NCI-H2171 treated with DMSO at 0.1 percent for 48 hours (cell line): Measurements from ENCODE around the gene ZNF724.
"Not testable (repeated sequence)": the region's sequence is repeated elsewhere in the genome, so short reads cannot be mapped to it uniquely, and the experiment has no call there.

Experiments used
- DNase-seq: peaks from one replicate; lab custom pipeline; 2025; lab: John Stamatoyannopoulos, UW

Gene ZNF724

DNA sequence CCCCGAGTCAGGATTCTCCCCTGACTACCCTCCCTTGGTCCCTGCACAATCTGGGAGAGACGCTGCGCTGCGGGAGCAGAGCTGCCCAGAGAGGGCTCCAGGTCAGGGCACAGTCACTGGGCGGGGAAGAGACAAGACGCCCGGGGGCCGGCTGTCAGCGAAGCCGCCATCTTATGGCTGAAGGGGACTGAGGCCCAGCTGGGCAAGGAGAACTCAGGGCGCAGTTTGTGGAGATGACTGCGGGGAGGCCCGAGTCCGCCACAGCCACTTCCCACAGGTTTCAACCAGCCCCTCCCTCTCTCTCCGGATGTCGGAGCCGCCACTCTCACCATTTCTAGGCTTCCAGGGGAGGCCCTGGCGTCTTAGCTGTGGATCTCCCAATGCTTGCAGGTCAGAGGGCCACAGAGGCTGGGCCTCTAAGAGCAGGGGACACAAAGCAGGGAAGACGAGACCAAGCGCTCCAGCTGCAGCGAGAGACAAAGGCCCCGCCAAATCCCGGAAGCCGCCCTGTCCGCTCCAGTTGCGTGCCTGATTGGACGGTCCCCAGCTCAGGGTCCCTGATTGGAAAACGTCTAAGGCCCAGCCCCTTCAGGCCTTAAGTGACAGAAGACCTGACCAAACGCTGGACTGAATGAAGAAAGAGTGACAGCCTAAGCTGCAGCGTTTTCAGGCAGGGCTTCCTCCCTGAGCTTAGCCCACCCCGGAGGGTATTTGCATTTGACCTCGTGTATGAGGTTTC is at the start of gene ZNF724:
Gene ZNF724, minus strand, starts transcription at position 484 of the 739 bp plus-strand sequence. Its CDS starts 152 bp downstream, at position 332.
- DNase-seq: peak; percentile 97

GRCh38 chr19:23294141-23294540 is 43.9 kb upstream of the ZNF724 start:
- no peak for DNase-seq

DNA sequence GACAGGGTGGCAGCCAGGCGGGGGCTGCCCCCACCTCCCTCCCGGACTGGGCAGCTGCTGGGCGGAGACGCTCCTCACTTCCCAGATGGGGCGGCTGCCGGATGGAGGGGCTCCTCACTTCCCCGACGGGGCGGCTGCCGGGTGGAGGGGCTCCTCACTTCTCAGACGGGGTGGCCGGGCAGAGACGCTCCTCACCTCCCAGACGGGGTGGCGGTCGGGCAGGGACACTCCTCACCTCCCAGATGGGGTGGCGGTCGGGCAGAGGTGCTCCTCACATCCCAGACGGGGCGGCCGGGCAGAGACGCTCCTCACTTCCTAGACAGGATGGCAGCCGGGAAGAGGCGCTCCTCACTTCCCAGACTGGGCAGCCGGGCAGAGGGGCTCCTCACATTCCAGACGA is 39.8 kb upstream of the ZNF724 start:
- not testable (repeated sequence) for DNase-seq

DNA sequence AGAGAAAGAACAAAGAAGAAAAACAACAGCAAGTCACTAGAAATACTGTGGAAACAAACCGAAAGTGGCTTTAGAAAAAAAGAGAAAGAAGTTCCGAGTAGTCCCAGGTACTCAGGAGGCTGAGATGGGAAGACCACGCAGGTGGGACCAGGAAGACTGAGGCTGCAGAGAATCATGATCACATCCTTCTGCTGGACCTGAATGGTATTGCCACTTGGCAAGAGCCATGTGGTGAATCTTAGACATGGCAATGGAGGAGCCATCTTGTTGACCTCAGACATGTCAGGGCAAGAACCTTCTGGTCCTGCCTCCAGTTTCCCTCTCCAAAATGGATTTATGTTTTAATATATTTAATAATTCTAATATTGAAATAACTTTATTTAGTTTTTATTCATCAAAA is 37.4 kb upstream of the ZNF724 start:
- no peak for DNase-seq

- DNase-seq: peak; percentile 16
Observed at GRCh38 chr19:23286477-23286876, 36.3 kb upstream of the ZNF724 start.

GRCh38 chr19:23285948-23286347 is 35.8 kb upstream of the ZNF724 start:
- no peak for DNase-seq

DNA sequence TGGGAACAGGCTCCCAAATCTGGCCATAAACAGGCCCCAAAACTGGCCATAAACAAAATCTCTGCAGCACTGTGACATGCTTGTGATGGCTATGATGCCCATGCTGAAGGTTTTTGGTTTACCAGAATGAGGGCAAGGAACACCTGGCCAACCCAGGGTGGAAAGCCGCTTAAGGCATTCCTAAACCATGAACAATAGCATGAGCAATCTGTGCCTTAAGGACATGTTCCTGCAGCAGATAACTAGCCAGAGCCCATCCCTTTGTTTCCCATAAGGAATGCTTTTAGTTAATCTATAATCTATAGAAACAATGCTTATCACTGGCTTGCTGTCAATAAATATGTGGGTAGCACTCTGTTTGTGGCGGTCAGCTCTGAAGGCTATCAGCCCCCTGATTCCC is 35.1 kb upstream of the ZNF724 start:
- not testable (repeated sequence) for DNase-seq

DNA sequence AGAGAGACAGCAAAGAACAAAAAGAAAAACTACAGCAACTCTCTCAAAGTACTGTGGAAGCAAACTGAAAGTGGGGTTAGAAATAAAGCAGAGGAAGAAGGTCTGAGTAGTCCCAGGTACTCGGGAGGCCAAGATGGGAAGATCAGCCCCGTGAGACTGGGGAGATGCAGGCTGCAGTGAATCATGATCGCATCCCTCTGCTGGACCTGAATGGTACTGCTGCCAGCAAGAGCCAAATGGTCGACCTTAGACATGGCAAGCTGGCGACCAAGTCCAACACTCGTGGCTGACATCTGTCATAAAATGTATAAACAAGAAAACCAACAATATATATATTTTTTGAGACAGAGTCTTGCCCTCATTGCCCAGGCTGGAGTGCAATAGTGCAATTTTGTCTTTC is 33.7 kb upstream of the ZNF724 start:
- peak; percentile 33 for DNase-seq

GRCh38 chr19:23281663-23282276 is 31.6 kb upstream of the ZNF724 start:
- DNase-seq: no peak

DNA sequence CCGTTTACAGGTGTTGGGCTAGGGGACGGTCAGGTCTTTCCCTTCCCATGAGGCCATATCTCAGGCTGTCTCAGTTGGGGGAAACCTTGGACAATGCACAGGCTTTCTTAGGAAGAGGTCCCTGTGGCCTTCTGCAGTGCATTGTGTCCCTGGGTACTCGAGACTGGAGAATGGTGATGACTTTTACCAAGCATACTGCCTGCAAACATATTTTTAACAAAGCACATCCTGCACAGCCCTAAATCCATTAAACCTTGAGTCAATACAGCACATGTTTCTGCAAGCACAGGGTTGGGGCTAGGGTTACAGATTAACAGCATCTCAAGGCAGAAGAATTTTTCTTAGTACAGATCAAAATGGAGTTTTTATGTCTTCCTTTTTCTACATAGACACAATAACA is 27.9 kb upstream of the ZNF724 start:
- not testable (repeated sequence) for DNase-seq

GRCh38 chr19:23273590-23274412 is 23.6 kb upstream of the ZNF724 start:
- peak; percentile 94 for DNase-seq

- no peak for DNase-seq
Observed at GRCh38 chr19:23273022-23273589, 22.9 kb upstream of the ZNF724 start.

DNA sequence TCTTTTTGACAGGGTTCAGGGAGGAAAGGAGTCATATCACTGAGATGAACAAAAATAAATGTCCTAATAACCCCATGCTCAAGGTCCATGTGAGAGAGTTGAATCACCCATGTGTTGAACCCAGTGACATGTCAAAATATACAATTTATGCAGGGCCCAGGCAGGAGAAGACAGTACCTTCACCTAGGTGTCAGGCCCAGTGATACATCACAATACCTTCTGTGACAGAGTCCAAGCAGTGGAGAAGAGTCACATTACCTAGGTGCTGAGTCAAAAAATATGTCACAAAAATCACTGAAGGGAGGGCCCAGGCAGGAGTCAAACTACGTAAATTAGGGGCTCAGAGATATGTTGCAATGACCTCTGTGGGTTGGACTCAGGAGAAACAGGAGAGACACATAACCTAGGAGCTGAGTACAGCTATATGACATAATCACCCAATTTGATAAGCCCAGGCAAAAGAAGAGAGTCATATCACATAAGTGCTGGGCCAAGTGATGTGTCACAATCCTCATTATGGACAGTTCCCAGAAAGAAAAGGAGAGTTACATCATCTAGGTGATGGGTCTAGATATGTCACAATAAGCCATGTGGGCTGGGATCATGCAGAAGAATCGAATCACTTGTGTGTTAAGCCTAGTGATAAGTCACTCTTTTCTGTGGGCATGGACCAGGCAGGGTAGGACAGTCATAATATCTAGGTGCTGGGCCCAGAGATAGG is 13.8 kb upstream of the ZNF724 start:
- DNase-seq: no peak

- no peak for DNase-seq
Observed at GRCh38 chr19:23263396-23263795, 13.2 kb upstream of the ZNF724 start.

GRCh38 chr19:23262920-23263319 is 12.7 kb upstream of the ZNF724 start:
- no peak for DNase-seq

DNA sequence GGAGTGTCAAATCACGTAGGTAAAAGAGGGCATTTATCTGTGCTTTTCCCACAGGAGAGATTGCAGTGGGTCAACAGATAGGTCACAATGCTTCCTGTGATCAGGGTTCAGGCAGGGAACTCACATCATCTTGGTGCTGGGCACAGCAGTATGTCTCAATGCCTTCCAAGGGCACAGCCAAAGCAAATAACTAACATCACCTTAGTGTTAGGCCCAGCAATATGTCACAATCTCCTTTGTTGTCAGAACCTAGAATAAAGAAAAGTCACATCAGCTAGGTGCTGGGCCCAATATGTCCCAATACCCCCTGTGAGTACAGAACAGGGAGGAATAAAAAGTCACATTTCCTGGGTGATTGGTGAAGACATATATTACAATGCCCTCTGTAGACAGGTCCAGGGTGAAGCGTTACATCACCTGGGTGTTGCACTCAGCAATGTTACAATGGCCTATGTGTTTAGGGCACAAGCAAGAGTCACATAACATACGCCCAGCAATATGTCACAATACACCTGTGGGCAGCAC is 11.4 kb upstream of the ZNF724 start:
- DNase-seq: no peak

- DNase-seq: no peak
Observed at GRCh38 chr19:23260956-23261355, 10.8 kb upstream of the ZNF724 start.

DNA sequence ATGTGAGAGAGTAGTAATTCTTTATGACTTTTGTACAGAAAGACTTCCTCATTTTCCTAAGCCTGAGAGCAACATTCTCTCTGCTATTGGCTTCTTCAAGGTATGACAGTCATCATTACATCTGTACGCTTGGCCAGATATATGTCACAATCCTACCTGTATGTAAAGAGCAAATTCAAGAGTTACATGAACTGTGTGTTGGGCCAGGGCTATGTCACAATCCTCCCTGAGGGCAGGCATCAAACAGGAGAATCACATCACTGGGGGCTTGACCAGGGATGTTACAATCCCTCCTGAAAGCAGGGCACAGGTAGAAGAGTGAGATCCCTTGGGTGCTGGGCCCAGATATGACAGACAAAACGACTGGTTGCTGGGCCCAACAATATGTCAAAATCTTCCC is 9.8 kb upstream of the ZNF724 start:
- no peak for DNase-seq

DNA sequence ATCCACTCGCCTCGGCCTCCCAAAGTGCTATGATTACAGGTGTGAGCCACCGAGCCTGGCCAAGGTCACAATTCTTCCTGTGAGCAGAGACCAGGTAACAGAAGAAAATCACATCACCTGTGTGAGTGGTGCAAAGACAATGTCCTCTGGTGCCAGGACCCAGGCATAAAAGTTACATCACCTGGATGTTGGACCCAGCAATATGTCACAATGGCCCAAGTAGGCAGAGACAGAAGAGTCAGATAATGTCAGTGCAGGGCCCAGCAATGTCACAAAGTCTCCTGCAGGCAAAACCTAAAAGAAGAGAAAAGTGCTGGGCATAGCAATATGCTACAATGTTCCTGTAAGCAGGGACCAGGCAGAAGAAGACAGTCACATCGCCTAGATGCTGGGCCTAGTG is 5.5 kb upstream of the ZNF724 start:
- DNase-seq: no peak

- DNase-seq: no peak
Observed at GRCh38 chr19:23254141-23254910, 4.1 kb upstream of the ZNF724 start.

DNA sequence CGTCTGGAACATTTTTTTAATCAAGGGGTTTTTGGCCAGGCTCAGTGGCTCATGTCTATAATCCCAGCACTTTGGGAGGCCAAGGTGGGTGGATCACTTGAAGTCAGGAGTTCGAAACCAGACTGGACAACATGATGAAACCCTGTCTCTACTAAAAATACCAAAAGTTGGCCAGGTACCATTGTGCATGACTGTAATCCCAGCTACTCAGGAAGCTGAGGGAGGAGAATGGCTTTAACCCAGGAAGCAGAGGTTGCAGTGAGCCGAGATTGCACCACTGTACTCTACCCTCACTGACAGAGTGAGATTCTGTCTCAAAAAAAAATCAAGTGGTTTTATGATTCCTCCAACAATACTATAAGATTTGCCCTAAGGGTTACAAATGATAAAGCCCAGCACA is 3.1 kb upstream of the ZNF724 start:
- DNase-seq: not testable (repeated sequence)
